NB4 (cell line): ENCODE measurements around the gene UGT2A3.

Source experiments
- DNase-seq: peaks from one replicate; pipeline ENCODE4 v3.0.0; 2010; ENCODE audit warnings: low read depth
- H3K4me3 ChIP-seq: one replicate; pipeline ENCODE4 v1.5.1; 2011; ENCODE audit warnings: mild to moderate bottlenecking, low read depth, low read length, moderate library complexity
- MYC ChIP-seq: IDR thresholded peaks from 2 replicates; pipeline ENCODE4 v1.6.1; 2011; ENCODE audit warnings: low read depth, low read length
- POLR2A ChIP-seq: IDR thresholded peaks from 2 replicates; pipeline ENCODE4 v1.6.1; 2011; ENCODE audit warnings: mild to moderate bottlenecking; ENCODE audit not compliant: insufficient read length; ENCODE audit errors: extremely low read depth
- TF ChIP-seq, protein P1 (sequence below): IDR thresholded peaks from 2 replicates; pipeline ENCODE4 v1.6.1; 2011; ENCODE audit warnings: low read depth, low read length
- TF ChIP-seq, protein P2 (sequence below): IDR thresholded peaks from one replicate; pipeline ENCODE4 v1.5.1; 2012; ENCODE audit warnings: low read depth, low read length

Gene UGT2A3

DNA sequence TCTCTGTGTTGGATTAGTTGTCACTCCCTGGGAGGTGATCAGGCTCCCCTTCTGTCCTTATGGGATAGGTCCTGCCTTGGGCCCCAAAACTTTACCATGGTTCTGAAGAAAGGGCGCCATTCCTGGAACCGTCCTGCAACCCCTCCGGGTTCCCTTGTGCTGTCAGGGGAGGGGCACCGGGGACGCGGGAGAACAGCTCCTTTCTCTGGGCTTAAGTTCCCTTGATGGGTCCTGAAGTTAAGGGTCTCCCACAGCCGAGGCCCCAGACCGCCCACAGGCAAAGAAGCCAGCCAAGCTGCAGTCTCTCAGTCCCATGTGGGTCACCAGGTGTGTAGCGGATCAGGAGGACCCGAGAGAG is 44.8 kb downstream of the UGT2A3 start:
- TF ChIP-seq, protein P1, sequence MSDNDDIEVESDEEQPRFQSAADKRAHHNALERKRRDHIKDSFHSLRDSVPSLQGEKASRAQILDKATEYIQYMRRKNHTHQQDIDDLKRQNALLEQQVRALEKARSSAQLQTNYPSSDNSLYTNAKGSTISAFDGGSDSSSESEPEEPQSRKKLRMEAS = no peak
- TF ChIP-seq POLR2A = no peak
- no peak for TF ChIP-seq MYC
- no peak overlapping the region for H3K4me3 ChIP-seq
- DNase-seq = no peak

DNA sequence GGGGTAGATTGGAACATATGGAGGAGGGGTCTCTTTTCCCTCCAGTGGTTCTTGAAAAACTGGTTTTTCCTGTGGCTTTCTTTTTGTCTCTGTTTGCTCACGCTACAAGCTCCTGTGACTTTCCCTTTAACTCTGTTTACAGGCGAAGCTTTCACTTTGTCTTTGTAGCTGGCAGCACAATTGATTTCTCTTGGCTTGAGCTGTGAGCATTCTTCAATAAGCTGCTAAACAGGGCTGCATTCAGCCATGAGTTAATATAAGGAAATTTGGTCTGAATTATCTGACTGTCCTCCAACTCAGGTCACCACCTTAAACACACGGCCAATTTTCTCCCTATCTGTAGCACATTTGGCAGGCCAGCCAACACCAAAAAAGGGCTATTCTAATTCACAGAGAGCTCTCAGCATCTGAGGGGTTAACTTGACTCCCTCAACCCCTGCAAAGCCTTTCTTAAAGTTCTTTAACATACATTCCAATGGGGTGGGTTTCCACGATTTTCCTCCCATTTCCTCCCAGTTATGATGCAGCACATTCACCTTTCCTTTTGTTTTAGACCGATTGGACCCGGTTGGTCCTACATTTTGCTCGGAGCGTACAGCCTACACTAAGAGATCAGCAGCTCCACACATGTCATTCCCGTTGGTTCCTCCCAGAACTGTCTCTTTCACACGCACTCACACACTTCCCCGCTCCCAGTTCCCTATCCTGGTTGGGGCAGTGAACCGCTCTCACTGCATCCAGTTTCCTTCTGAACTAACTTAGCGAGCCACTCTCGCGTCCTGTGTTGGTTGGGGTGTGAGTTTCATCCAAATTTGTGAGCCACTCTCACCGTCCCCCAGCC is 45.4 kb downstream of the UGT2A3 start:
- no peak for TF ChIP-seq MYC
- TF ChIP-seq, protein P1 = no peak
- TF ChIP-seq, protein P2, sequence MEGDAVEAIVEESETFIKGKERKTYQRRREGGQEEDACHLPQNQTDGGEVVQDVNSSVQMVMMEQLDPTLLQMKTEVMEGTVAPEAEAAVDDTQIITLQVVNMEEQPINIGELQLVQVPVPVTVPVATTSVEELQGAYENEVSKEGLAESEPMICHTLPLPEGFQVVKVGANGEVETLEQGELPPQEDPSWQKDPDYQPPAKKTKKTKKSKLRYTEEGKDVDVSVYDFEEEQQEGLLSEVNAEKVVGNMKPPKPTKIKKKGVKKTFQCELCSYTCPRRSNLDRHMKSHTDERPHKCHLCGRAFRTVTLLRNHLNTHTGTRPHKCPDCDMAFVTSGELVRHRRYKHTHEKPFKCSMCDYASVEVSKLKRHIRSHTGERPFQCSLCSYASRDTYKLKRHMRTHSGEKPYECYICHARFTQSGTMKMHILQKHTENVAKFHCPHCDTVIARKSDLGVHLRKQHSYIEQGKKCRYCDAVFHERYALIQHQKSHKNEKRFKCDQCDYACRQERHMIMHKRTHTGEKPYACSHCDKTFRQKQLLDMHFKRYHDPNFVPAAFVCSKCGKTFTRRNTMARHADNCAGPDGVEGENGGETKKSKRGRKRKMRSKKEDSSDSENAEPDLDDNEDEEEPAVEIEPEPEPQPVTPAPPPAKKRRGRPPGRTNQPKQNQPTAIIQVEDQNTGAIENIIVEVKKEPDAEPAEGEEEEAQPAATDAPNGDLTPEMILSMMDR = no peak
- no peak for TF ChIP-seq POLR2A
- H3K4me3 ChIP-seq = no peak overlapping the region
- no peak for DNase-seq

- H3K4me3 ChIP-seq = no peak overlapping the region
- DNase-seq = no peak
- TF ChIP-seq POLR2A (no peak), MYC (no peak)
- TF ChIP-seq, protein P1 = no peak
- TF ChIP-seq, protein P2 = no peak
Observed at GRCh38 chr4:68905598-68905938, 46.0 kb downstream of the UGT2A3 start.

DNA sequence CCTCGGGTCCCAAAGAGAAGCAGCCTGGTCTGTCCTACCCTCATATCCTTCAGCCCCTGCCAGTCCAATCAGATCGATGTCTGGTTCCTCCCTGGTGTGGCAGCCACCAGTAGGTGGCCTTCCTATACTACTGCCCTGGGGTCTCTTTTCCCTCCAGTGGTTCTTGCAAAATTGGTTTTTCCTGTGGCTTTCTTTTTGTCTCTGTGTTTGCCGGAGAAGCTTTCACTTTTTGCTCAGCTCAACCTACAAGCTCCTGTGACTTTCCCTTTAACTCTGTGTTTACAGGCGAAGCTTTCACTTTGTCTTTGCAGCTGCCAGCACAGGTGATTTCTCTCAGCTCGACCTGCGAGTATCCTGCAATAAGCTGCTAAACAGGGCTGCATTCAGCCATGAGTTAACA is 46.8 kb downstream of the UGT2A3 start:
- TF ChIP-seq, protein P1 = no peak
- TF ChIP-seq, protein P2 = peak; percentile 21
- peak; percentile 27 for DNase-seq
- no peak overlapping the region for H3K4me3 ChIP-seq

- DNase-seq = no peak
- TF ChIP-seq MYC = no peak
- TF ChIP-seq, protein P2 = no peak
- TF ChIP-seq, protein P1 = no peak
- no peak for TF ChIP-seq POLR2A
- H3K4me3 ChIP-seq = no peak overlapping the region
Observed at GRCh38 chr4:68896749-68897148, 54.9 kb downstream of the UGT2A3 start.

DNA sequence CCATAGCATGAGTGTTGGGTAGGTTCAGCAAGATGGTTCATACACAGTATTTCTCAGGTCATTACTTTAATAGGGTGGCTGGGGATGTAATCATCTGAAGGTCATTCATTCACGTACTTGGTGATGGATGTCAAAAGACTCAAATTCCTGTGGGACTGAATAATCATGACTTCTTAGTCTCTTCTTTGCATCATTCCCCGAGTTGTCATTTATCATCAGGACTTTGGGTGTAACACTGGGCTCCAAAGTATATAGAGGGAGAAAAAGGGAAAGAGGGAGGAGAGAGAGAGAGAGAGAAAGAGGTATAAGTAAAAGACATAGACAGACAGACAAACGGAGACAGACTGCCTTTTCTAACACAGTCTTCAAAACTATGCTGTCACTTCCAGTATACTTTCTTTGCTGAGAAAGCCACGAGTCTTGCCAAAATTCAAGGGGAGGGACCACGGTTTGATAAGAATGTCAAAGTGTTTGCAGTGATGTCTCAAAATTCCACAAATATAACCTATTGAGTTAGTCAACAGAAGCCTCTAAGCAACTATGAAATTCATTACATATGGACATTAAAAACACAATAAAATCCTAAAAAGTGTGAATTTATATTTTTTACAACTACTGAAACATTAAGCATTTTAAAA is 55.9 kb downstream of the UGT2A3 start:
- no peak overlapping the region for H3K4me3 ChIP-seq
- no peak for DNase-seq

More for the DNA sequence above, 55.9 kb downstream of the UGT2A3 start:
- TF ChIP-seq MYC (no peak), POLR2A (no peak)
- TF ChIP-seq, protein P1 = no peak
- TF ChIP-seq, protein P2 = no peak
